ENCODE results near the gene MAOA.

MAOA gene

GRCh38 chrX:43718956-43719355, 62.9 kb downstream of the MAOA start:
- TF ChIP-seq GATA2 (IDR thresholded peaks at IDR 0.05; ENCODE audit: low read depth, low read length) = no peak
- no peak for TF ChIP-seq GATA3 (IDR thresholded peaks at IDR 0.05; ENCODE audit: low read depth, low read length)

- no peak for TF ChIP-seq GATA3 (IDR thresholded peaks at IDR 0.05; ENCODE audit: low read depth, low read length)
- TF ChIP-seq GATA2 (IDR thresholded peaks at IDR 0.05; ENCODE audit: low read depth, low read length) = no peak
Observed at GRCh38 chrX:43720082-43720481, 64.0 kb downstream of the MAOA start.

- no peak for TF ChIP-seq GATA2 (IDR thresholded peaks at IDR 0.05; ENCODE audit: low read depth, low read length)
- no peak for TF ChIP-seq GATA3 (IDR thresholded peaks at IDR 0.05; ENCODE audit: low read depth, low read length)
Observed at GRCh38 chrX:43720961-43721360, 64.9 kb downstream of the MAOA start.

GRCh38 chrX:43728002-43728401, 71.9 kb downstream of the MAOA start:
- TF ChIP-seq GATA3 (IDR thresholded peaks at IDR 0.05; ENCODE audit: low read depth, low read length) (no peak), GATA2 (IDR thresholded peaks at IDR 0.05; ENCODE audit: low read depth, low read length) (no peak)

- no peak for TF ChIP-seq GATA3 (IDR thresholded peaks at IDR 0.05; ENCODE audit: low read depth, low read length)
Observed at GRCh38 chrX:43728966-43729365, 72.9 kb downstream of the MAOA start.

- no peak for TF ChIP-seq GATA3 (IDR thresholded peaks at IDR 0.05; ENCODE audit: low read depth, low read length)
- TF ChIP-seq GATA2 (IDR thresholded peaks at IDR 0.05; ENCODE audit: low read depth, low read length) = no peak
Observed at GRCh38 chrX:43731086-43731485, 75.0 kb downstream of the MAOA start.

- TF ChIP-seq GATA3 (IDR thresholded peaks at IDR 0.05; ENCODE audit: low read depth, low read length) = no peak
Observed at GRCh38 chrX:43733699-43734098, 77.6 kb downstream of the MAOA start.

GRCh38 chrX:43734444-43734843, 78.3 kb downstream of the MAOA start:
- TF ChIP-seq GATA3 (IDR thresholded peaks at IDR 0.05; ENCODE audit: low read depth, low read length) = no peak
- no peak for TF ChIP-seq GATA2 (IDR thresholded peaks at IDR 0.05; ENCODE audit: low read depth, low read length)

- TF ChIP-seq GATA3 (IDR thresholded peaks at IDR 0.05; ENCODE audit: low read depth, low read length) (no peak), GATA2 (IDR thresholded peaks at IDR 0.05; ENCODE audit: low read depth, low read length) (no peak)
Observed at GRCh38 chrX:43735534-43735933, 79.4 kb downstream of the MAOA start.

- TF ChIP-seq GATA2 (IDR thresholded peaks at IDR 0.05; ENCODE audit: low read depth, low read length) = no peak
- no peak for TF ChIP-seq GATA3 (IDR thresholded peaks at IDR 0.05; ENCODE audit: low read depth, low read length)
Observed at GRCh38 chrX:43735957-43736356, 79.9 kb downstream of the MAOA start.

GRCh38 chrX:43741843-43742573, 85.9 kb downstream of the MAOA start:
- no peak for TF ChIP-seq GATA2 (IDR thresholded peaks at IDR 0.05; ENCODE audit: low read depth, low read length)
- TF ChIP-seq GATA3 (IDR thresholded peaks at IDR 0.05; ENCODE audit: low read depth, low read length) = no peak

- no peak for TF ChIP-seq GATA3 (IDR thresholded peaks at IDR 0.05; ENCODE audit: low read depth, low read length)
- no peak for TF ChIP-seq GATA2 (IDR thresholded peaks at IDR 0.05; ENCODE audit: low read depth, low read length)
Observed at GRCh38 chrX:43743100-43743822, 87.2 kb downstream of the MAOA start.

- no peak for TF ChIP-seq GATA2 (IDR thresholded peaks at IDR 0.05; ENCODE audit: low read depth, low read length)
- TF ChIP-seq GATA3 (IDR thresholded peaks at IDR 0.05; ENCODE audit: low read depth, low read length) = no peak
Observed at GRCh38 chrX:43744284-43744683, 88.2 kb downstream of the MAOA start.

GRCh38 chrX:43745938-43746721, 90.0 kb downstream of the MAOA start:
- TF ChIP-seq GATA2 (IDR thresholded peaks at IDR 0.05; ENCODE audit: low read depth, low read length) (no peak), GATA3 (IDR thresholded peaks at IDR 0.05; ENCODE audit: low read depth, low read length) (no peak)

Measured in SH-SY5Y (cell line).